ENCODE results near the gene MAD1L1.

The MAD1L1 gene

DNA sequence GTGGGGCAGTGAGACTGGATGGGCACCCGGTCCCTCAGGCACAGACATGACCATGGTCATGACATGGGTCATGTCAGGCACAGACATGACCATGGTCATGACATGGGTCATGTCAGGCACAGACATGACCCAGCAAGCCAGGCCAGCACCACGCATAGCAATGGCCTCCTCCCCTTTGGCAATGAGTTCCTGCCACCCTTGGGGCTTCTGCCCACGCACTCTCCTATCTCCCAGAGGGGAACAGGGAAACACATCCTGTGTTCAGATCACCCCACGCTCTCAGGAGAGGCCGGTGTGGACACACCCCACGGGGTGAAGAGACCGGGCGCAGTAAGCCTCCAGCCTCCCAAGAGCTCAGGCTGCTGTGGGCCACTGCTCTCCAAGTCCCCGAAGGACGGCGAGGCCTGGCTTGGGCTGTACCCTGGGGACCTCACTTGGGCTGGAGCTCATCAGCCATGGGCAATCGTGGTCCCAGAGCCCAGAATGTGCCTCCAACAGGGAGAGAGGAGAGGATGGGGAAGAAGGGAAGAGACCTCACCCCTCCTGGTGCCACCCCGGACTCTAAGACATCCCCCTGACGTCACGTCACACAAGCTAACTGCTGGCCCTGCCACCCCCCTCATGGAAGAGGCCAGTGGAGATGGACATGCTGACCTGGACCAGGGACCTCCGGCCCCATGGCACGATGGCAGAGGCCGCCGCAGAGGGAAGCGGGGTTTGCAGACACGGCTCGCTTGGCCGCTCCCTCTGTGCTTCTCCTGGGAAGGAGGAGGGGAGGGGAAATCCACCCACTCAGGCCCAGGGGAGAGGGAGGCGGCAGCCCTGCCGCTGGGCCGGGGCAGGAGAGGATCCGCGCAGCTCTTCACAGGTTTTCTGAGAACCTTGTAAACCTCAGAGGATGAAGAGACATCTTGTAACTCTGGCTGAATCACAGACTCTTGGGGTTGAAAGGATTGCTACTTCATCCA lies 293.0 kb downstream of the MAD1L1 start:
- FAIRE-seq = peak; percentile 36
- no peak for DNase-seq (ENCODE audit: insufficient read length)
- no peak for TF ChIP-seq POLR2A (IDR thresholded peaks at IDR 0.05; ENCODE audit: low read depth, low read length)
- TF ChIP-seq TAF1 (IDR thresholded peaks at IDR 0.05; ENCODE audit: borderline replicate concordance, low read depth, low read length) = no peak
- TF ChIP-seq POLR2AphosphoS5 (IDR thresholded peaks at IDR 0.05; ENCODE audit: low read depth, low read length) = no peak; the same call in 1 of the 2 replicates

DNA sequence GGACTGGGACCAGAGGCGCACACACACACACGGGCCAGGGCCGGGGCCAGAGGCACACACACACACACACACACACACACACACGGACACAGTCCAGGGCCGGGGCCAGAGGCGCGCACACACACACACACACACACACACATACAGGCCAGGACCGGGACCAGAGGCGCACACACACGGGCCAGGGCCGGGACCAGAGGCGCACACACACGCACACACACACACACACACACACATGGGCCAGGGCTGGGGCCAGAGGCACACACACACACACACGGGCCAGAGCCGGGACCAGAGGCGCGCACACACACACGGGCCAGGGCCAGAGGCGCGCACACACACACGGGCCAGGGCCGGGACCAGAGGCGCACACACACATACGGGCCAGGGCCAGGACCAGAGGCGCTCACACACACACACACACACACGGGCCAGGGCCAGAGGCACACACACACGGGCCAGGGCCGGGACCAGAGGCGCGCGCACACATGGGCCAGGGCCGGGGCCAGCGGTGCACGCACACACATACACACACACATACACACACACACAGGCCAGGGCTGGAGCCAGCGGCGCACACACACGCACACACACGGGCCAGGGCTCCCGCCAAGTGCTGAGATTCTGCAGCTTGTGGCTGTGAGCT lies 293.8 kb downstream of the MAD1L1 start:
- FAIRE-seq (no peak), DNase-seq (ENCODE audit: insufficient read length) (no peak)
- no peak for TF ChIP-seq POLR2A (IDR thresholded peaks at IDR 0.05; ENCODE audit: low read depth, low read length)
- no peak for TF ChIP-seq POLR2AphosphoS5 (IDR thresholded peaks at IDR 0.05; ENCODE audit: low read depth, low read length)
- TF ChIP-seq TAF1 (IDR thresholded peaks at IDR 0.05; ENCODE audit: borderline replicate concordance, low read depth, low read length) = no peak

DNA sequence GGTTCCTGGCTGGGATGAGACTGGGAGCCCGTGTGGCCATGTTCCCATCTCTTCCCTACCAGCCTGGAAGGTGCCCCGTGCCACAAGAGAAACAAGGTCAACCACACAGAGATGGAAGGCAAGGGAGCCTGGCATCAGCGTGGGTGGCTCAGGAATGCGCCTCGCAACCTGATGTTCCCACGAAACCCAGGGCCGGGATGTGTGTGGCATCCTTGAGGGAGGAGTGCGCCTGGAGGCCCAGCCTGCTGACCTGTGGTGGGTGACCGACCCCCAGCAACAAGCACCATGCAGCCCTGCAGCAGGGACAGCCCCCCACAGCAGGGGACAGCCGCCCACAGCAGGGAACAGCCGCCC lies 295.5 kb downstream of the MAD1L1 start:
- TF ChIP-seq TAF1 (IDR thresholded peaks at IDR 0.05; ENCODE audit: borderline replicate concordance, low read depth, low read length) (no peak), POLR2A (IDR thresholded peaks at IDR 0.05; ENCODE audit: low read depth, low read length) (no peak), POLR2AphosphoS5 (IDR thresholded peaks at IDR 0.05; ENCODE audit: low read depth, low read length) (no peak)
- DNase-seq (ENCODE audit: insufficient read length) (no peak), FAIRE-seq (no peak)

DNA sequence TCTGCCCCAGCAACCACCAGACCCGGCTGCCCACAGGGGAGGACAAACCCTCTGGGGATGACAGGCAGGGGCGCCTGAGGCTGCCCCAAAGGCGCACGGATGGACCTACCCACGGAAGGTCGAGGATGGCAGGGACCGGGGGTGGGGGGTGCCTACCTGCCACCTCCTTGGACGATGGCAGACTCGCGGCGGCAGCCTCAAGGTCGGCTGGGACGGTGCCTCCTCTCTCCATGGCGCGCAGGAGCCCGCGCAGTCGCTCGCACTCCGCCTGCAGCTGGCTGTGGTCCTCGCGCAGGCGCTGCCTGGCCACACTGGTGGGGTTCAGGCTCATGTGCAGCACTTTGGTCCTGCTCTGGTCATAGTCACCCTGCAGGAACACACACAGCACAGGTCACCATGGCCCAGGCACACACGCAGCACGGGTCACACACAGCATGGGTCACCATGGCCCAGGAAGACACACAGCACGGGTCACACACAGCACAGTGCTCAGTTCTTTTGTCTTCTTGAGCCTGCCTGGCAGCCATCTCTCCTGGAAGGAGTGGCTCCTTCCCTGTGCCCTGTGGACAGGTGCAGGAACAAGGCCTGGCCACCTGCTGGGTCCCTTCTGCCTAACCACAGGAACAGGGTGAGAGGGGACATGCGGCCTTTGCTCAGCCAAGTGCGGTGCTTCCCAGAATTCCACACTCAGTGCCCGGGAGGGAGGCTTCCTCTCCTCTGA lies 296.1 kb downstream of the MAD1L1 start:
- TF ChIP-seq POLR2AphosphoS5 (IDR thresholded peaks at IDR 0.05; ENCODE audit: low read depth, low read length) (no peak), POLR2A (IDR thresholded peaks at IDR 0.05; ENCODE audit: low read depth, low read length) (no peak), TAF1 (IDR thresholded peaks at IDR 0.05; ENCODE audit: borderline replicate concordance, low read depth, low read length) (no peak)
- no peak for DNase-seq (ENCODE audit: insufficient read length)
- FAIRE-seq = no peak

DNA sequence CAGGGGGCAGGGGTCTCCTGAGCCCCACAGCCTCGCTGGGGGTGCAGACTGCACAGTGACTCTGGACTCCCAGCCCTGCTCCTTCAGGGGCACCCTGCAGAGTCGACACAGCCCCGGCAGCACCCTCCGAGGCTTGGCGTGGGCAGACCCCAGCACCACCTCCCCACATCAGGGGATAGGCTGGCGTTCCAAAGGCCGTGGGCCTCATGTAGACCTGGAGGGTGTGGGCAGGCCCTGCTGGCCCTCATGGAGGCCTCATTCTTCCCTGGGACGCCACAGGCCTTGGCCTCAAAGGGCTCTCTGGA lies 296.8 kb downstream of the MAD1L1 start:
- FAIRE-seq (no peak), DNase-seq (ENCODE audit: insufficient read length) (no peak)
- no peak for TF ChIP-seq POLR2AphosphoS5 (IDR thresholded peaks at IDR 0.05; ENCODE audit: low read depth, low read length)
- TF ChIP-seq TAF1 (IDR thresholded peaks at IDR 0.05; ENCODE audit: borderline replicate concordance, low read depth, low read length) = no peak
- no peak for TF ChIP-seq POLR2A (IDR thresholded peaks at IDR 0.05; ENCODE audit: low read depth, low read length)

DNA sequence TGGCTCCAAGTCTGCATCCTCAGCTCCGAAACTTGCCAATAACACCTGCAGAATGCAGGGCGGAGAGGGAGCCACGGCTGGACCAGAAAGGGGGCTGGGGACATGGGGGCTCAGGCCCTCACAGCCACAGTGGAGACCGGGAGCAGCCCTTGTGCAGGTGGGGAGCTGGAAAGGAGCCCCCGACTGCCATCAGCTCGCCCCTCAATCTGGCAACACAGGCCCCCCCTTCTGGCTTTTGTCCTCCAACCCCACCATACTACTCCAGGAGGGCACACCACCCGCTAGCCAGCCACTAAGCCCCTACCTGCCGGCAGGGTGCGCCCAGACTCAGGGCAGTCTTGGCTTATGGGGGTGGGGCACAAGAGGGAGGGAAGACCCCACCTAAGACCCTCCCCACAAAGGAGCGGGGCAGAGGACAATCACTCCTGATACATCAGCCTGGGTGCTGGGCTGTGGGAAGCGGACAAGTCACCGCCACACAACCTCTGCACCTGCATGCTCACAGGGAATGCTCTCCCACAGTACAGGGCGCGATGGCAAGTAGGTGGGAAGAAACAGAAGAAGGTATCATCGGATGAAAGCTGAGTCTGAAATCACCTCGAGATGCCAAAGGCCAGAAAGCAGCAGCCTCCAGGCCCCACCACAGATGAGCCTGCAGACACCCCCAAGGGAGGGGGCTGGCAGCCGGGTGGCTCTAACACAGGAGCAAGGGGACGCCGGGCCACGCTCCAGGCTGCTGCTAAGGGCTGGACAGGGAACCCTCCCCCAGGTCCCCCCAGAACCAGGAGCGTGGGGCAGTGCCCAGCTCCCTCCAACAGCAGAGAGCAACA lies 297.4 kb downstream of the MAD1L1 start:
- FAIRE-seq (no peak), DNase-seq (ENCODE audit: insufficient read length) (no peak)
- TF ChIP-seq POLR2A (IDR thresholded peaks at IDR 0.05; ENCODE audit: low read depth, low read length) (no peak), TAF1 (IDR thresholded peaks at IDR 0.05; ENCODE audit: borderline replicate concordance, low read depth, low read length) (no peak), POLR2AphosphoS5 (IDR thresholded peaks at IDR 0.05; ENCODE audit: low read depth, low read length) (no peak)

DNA sequence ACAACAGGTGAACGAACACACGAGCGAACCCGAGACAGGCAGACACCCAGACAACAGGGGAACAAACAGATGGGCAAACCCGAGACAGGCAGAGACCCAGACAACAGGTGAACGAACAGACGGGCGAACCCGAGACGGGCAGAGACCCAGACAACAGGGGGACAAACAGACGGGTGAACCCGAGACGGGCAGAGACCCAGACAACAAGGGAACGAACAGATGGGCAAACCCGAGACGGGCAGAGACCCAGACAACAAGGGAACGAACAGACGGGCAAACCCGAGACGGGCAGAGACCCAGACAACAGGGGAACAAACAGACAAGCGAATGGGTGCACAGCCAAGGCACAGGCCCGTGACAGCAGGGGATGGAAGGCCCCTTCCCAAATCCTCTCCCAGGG lies 298.0 kb downstream of the MAD1L1 start:
- TF ChIP-seq POLR2AphosphoS5 (IDR thresholded peaks at IDR 0.05; ENCODE audit: low read depth, low read length) (no peak), POLR2A (IDR thresholded peaks at IDR 0.05; ENCODE audit: low read depth, low read length) (no peak), TAF1 (IDR thresholded peaks at IDR 0.05; ENCODE audit: borderline replicate concordance, low read depth, low read length) (no peak)
- no peak for FAIRE-seq
- DNase-seq (ENCODE audit: insufficient read length) = no peak

DNA sequence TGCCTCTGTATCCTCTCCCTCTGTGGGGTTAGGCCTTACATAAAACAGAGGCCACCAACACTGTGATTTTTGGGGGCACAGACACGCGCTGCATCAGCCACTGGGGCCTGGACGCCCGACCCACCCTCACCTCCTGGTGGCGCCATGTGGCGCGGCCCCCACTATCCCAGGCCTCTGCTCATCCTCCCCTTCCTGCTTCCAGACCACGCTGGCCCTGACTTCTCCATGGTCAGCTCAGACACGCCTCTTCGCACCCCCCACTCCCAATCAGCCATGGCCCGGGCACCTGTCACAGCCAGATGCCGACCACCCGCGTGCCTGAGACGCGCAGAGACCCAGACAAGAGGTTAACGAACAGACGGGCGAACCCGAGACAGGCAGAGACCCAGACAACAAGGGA lies 298.7 kb downstream of the MAD1L1 start:
- DNase-seq (ENCODE audit: insufficient read length) (no peak), FAIRE-seq (no peak)
- no peak for TF ChIP-seq POLR2AphosphoS5 (IDR thresholded peaks at IDR 0.05; ENCODE audit: low read depth, low read length)
- TF ChIP-seq TAF1 (IDR thresholded peaks at IDR 0.05; ENCODE audit: borderline replicate concordance, low read depth, low read length) = no peak
- TF ChIP-seq POLR2A (IDR thresholded peaks at IDR 0.05; ENCODE audit: low read depth, low read length) = no peak

DNA sequence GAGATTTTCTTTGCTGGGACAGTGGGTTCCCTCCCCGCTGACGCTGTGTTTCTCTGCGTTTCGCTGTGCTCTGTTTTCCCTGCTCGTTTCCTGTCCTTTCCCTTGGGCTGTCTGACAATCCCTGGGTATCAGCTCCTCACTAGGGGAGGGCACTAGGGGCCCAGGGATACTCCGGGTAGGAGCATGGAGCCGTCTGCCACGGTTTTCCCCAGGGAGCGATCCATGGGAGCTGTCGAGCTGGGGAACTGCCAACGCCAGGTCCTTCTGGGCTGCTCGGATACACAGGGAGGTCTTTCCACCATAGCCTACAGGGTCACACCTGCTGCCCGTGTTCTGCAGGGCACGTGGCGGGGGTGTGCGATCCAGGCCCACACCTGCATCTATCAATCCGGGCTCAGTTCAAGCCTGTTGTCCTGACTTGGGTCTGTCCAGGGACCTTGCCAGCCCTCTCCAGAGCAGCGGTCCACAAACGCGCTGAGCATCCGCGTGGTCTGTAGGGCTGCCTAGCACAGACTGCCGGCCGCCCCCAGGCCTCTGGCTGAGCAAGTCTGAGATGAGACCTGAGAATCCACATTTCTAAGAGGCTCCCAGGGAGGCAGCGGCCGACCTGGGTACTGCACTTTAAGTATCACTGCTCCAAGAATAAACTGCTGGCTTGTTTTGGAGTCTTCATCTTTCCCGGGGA lies 299.5 kb downstream of the MAD1L1 start:
- TF ChIP-seq TAF1 (IDR thresholded peaks at IDR 0.05; ENCODE audit: borderline replicate concordance, low read depth, low read length) (no peak), POLR2A (IDR thresholded peaks at IDR 0.05; ENCODE audit: low read depth, low read length) (no peak), POLR2AphosphoS5 (IDR thresholded peaks at IDR 0.05; ENCODE audit: low read depth, low read length) (no peak)
- FAIRE-seq = no peak
- DNase-seq (ENCODE audit: insufficient read length) = no peak

DNA sequence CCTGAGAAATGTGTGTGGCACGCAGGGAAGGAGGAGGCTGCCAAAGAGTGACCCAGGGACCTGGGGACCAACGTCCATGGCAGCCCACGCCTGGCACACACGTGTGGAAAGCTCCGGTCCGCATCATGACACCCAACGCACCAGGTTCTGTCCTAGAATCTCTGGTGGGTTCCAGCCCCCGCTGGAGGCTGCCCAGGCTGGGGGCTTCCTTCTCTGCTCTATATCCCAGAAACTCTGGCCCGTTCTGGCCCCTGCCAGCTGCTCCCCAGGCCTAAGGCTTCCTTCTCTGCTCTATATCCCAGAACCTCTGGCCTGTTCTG lies 300.8 kb downstream of the MAD1L1 start:
- no peak for TF ChIP-seq POLR2AphosphoS5 (IDR thresholded peaks at IDR 0.05; ENCODE audit: low read depth, low read length)
- no peak for TF ChIP-seq POLR2A (IDR thresholded peaks at IDR 0.05; ENCODE audit: low read depth, low read length)
- TF ChIP-seq TAF1 (IDR thresholded peaks at IDR 0.05; ENCODE audit: borderline replicate concordance, low read depth, low read length) = no peak
- FAIRE-seq (no peak), DNase-seq (ENCODE audit: insufficient read length) (no peak)
